Osteoblast (primary cell): ENCODE results near the gene PLCL1. TPM values are rescaled to one million over a fixed set of nuclear protein-coding genes. Genes with fewer than 3 reads are reported as not detected.

Source experiments
- DNase-seq: peaks from one replicate; pipeline ENCODE4 v3.0.0; 2011; ENCODE audit warnings: low spot score, mixed read lengths; ENCODE audit not compliant: insufficient read length; ENCODE audit errors: missing footprints
- H2AFZ ChIP-seq: 2 replicates; pipeline ENCODE4 v1.6.0; 2011; ENCODE audit warnings: mild to moderate bottlenecking, low read length
- H3K27ac ChIP-seq: 2 replicates; pipeline ENCODE4 v1.5.1; 2011; ENCODE audit warnings: mild to moderate bottlenecking, low read depth, low read length, moderate library complexity
- H3K27me3 ChIP-seq: 2 replicates; pipeline ENCODE4 v1.6.0; 2012; ENCODE audit warnings: mild to moderate bottlenecking, control low read depth, inconsistent platforms, low read length, moderate library complexity; ENCODE audit not compliant: insufficient read depth
- H3K36me3 ChIP-seq: 2 replicates; pipeline ENCODE4 v1.5.1; 2011; ENCODE audit warnings: mild to moderate bottlenecking, low read length, control low read depth, moderate library complexity; ENCODE audit not compliant: insufficient read depth
- H3K4me1 ChIP-seq: 2 replicates; pipeline ENCODE4 v1.5.1; 2011; ENCODE audit warnings: mild to moderate bottlenecking, low read length, control low read depth, moderate library complexity; ENCODE audit not compliant: insufficient read depth
- H3K4me2 ChIP-seq: 2 replicates; pipeline ENCODE4 v1.6.0; 2011; ENCODE audit warnings: mild to moderate bottlenecking, low read length; ENCODE audit not compliant: insufficient read depth
- H3K4me3 ChIP-seq: fragments of 200-600 bp; sonication (generic); 3 replicates; pipeline ENCODE4 v1.5.1; 2012; ENCODE audit warnings: mild to moderate bottlenecking, low read length, inconsistent platforms; ENCODE audit not compliant: insufficient read depth
- H3K79me2 ChIP-seq: 2 replicates; pipeline ENCODE4 v1.6.0; 2012; ENCODE audit warnings: mild to moderate bottlenecking, low read length, control low read depth, inconsistent platforms; ENCODE audit not compliant: insufficient read depth
- H3K9me3 ChIP-seq: 2 replicates; pipeline ENCODE4 v1.5.1; 2011; ENCODE audit warnings: low read depth, low read length, control low read depth
- H4K20me1 ChIP-seq: 2 replicates; pipeline ENCODE4 v1.6.0; 2012; ENCODE audit warnings: mild to moderate bottlenecking, low read length, control low read depth; ENCODE audit not compliant: insufficient read depth
- total RNA-seq: library from RNA; depleted of rRNA; stranded (reverse); fragments of >200 nt; gene quantifications from 2 replicates; pipeline ENCODE4 v1.2.3, GENCODE V29; 2012
- TF ChIP-seq, protein P1 (sequence below): IDR thresholded peaks from 2 replicates; pipeline ENCODE4 v1.5.1; 2011; ENCODE audit warnings: mild to moderate bottlenecking, low read depth, low read length, moderate library complexity; ENCODE audit errors: extremely low read depth

Gene PLCL1
- total RNA-seq, 1 donor: 4.0 TPM

GRCh38 chr2:197786010-197786877 lies 18.1 kb upstream of the PLCL1 start:
- peak overlapping the region; percentile 47 for H3K4me3 ChIP-seq
- peak overlapping the region; percentile 64 for H3K4me2 ChIP-seq

GRCh38 chr2:197793456-197793855 lies 10.9 kb upstream of the PLCL1 start:
- H3K4me3 ChIP-seq: no peak overlapping the region
- TF ChIP-seq, protein P1, sequence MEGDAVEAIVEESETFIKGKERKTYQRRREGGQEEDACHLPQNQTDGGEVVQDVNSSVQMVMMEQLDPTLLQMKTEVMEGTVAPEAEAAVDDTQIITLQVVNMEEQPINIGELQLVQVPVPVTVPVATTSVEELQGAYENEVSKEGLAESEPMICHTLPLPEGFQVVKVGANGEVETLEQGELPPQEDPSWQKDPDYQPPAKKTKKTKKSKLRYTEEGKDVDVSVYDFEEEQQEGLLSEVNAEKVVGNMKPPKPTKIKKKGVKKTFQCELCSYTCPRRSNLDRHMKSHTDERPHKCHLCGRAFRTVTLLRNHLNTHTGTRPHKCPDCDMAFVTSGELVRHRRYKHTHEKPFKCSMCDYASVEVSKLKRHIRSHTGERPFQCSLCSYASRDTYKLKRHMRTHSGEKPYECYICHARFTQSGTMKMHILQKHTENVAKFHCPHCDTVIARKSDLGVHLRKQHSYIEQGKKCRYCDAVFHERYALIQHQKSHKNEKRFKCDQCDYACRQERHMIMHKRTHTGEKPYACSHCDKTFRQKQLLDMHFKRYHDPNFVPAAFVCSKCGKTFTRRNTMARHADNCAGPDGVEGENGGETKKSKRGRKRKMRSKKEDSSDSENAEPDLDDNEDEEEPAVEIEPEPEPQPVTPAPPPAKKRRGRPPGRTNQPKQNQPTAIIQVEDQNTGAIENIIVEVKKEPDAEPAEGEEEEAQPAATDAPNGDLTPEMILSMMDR: no peak
- no peaks in the 10 kb centered on the region for H3K79me2 ChIP-seq
- no peaks in the 10 kb centered on the region for H4K20me1 ChIP-seq
- DNase-seq: no peak
- H3K4me2 ChIP-seq: no peak overlapping the region
- H2AFZ ChIP-seq: no peak overlapping the region
- peaks cover 7% of the 10 kb centered on the region for H3K27me3 ChIP-seq
- no peaks in the 10 kb centered on the region for H3K36me3 ChIP-seq
- H3K4me1 ChIP-seq: no peaks in the 10 kb centered on the region
- no peaks in the 10 kb centered on the region for H3K9me3 ChIP-seq
- no peak overlapping the region for H3K27ac ChIP-seq

More at GRCh38 chr2:197786010-197786877, 18.1 kb upstream of the PLCL1 start:
- TF ChIP-seq, protein P1: peak; percentile 19
- no peaks in the 10 kb centered on the region for H3K9me3 ChIP-seq
- H3K79me2 ChIP-seq: no peaks in the 10 kb centered on the region
- no peaks in the 10 kb centered on the region for H3K4me1 ChIP-seq
- H3K27ac ChIP-seq: no peak overlapping the region
- H3K27me3 ChIP-seq: peaks cover 26% of the 10 kb centered on the region
- H2AFZ ChIP-seq: no peak overlapping the region
- peak; percentile 79 for DNase-seq
- no peaks in the 10 kb centered on the region for H3K36me3 ChIP-seq
- no peaks in the 10 kb centered on the region for H4K20me1 ChIP-seq

DNA sequence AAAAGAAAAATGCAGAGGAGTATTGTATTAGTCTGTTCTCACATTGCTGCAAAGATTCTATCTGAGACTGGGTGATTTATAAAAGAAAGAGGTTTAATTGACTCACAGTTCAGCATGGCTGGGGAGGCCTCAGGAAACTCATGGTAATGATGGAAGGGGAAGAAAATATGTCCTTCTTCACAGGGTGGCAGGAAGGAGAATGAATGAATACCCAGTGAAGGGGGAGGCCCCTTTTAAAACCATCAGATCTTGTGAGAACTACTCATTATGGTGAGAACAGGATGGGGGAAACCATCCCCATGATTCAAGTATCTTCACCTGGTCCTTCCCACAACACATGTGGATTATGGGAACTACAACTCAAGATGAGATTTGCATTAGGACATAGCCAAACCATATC lies 9.1 kb upstream of the PLCL1 start:
- no peak overlapping the region for H2AFZ ChIP-seq
- no peaks in the 10 kb centered on the region for H3K36me3 ChIP-seq
- no peaks in the 10 kb centered on the region for H3K79me2 ChIP-seq
- TF ChIP-seq, protein P1: no peak
- H3K9me3 ChIP-seq: no peaks in the 10 kb centered on the region
- no peaks in the 10 kb centered on the region for H4K20me1 ChIP-seq
- H3K27me3 ChIP-seq: peaks cover 12% of the 10 kb centered on the region
- H3K4me2 ChIP-seq: no peak overlapping the region
- H3K4me1 ChIP-seq: no peaks in the 10 kb centered on the region
- DNase-seq: no peak
- H3K27ac ChIP-seq: no peak overlapping the region
- no peak overlapping the region for H3K4me3 ChIP-seq

DNA sequence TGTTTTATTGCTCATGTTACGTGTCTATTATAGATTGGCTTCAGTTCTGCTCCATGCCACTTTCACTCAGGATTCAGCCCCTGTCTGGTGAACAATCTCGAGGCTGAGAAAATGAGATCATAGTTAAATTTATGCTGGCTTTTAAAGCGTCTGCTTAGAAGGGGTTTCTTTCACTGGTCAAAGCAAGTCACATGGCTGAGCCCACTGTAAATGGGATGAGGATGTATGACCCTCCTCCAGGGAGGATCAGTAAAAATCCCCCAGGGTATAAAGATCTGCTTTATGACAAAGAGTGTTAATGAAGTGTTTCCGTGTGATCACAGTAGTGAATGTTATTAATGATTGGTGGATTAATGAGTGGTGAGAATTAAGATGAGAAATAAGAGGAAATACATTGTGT lies 6.2 kb upstream of the PLCL1 start:
- H3K79me2 ChIP-seq: no peaks in the 10 kb centered on the region
- no peak overlapping the region for H2AFZ ChIP-seq
- no peak overlapping the region for H3K4me2 ChIP-seq
- no peaks in the 10 kb centered on the region for H3K4me1 ChIP-seq
- no peak overlapping the region for H3K27ac ChIP-seq
- H3K4me3 ChIP-seq: no peak overlapping the region
- H3K36me3 ChIP-seq: no peaks in the 10 kb centered on the region
- H3K27me3 ChIP-seq: peaks cover 14% of the 10 kb centered on the region
- H4K20me1 ChIP-seq: no peaks in the 10 kb centered on the region
- DNase-seq: no peak
- H3K9me3 ChIP-seq: no peaks in the 10 kb centered on the region
- TF ChIP-seq, protein P1: no peak
